Pancreas (tissue), 10 donors: ENCODE data around the gene CD163. TPM values are rescaled to one million over a fixed set of nuclear protein-coding genes. Genes with fewer than 3 reads are reported as not detected.
"Not testable (repeated sequence)": the region's sequence is repeated elsewhere in the genome, so short reads cannot be mapped to it uniquely, and the experiment has no call there.

Experiments
- ATAC-seq, 4 donors: fragments of 200-7000 bp; cut with Tn5 transposase; one replicate each; pipeline versions ENCODE4 v1.8.0 to v1.9.1; 2020; ENCODE audit warnings: mild to moderate bottlenecking in 4 of 4, moderate library complexity in 4 of 4
- DNase-seq, 6 donors: peaks; one replicate each; pipeline ENCODE4 v3.0.0-alpha.2; 2020
- FAIRE-seq: peaks from 2 replicates; lab custom pipeline; 2012; peaks lifted over from hg19 to GRCh38; lab: Jason Lieb, UNC
- H3K27ac ChIP-seq, 4 donors: fragments of 200-600 bp; sonication (generic); 1 replicate in 3 of 4; 2 replicates in 1 of 4; pipeline versions ENCODE4 v1.5.0 to v1.8.0; 2020
- H3K27me3 ChIP-seq, 4 donors: fragments of 200-600 bp; one replicate each; pipeline ENCODE4 v1.8.0; 2021
- H3K36me3 ChIP-seq, 3 donors: fragments of 200-600 bp; sonication (generic) in 1 of 3; one replicate each; pipeline versions ENCODE4 v1.5.0 to v1.8.0; 2020 to 2021
- H3K4me1 ChIP-seq, 3 donors: fragments of 200-600 bp; one replicate each; pipeline ENCODE4 v1.8.0; 2021
- H3K4me3 ChIP-seq, 4 donors: fragments of 200-600 bp; sonication (generic) in 2 of 4; one replicate each; pipeline versions ENCODE4 v1.5.0 to v1.8.0; 2020 to 2021
- H3K9me3 ChIP-seq, 4 donors: fragments of 200-600 bp; one replicate each; pipeline ENCODE4 v1.8.0; 2021
- WGBS, 2 donors: extraction: QIAGEN DNeasy Blood & Tissue Kit; methylation state at CpG; one replicate each; pipeline ENCODE4 v1.1.7; 2013; 5-methylcytosine and 5-hydroxymethylcytosine counted together
- intact Hi-C, 3 donors: fragments of 100-400 bp; cut with DNase I; formaldehyde crosslinking; loops; one replicate each; pipeline versions ENCODE4 v1.11.1 to v1.14.2; 2022
- polyA plus RNA-seq, 2 donors: library from polyadenylated mRNA; stranded (reverse); fragments of 200-250 nt; gene quantifications; one replicate each; pipeline ENCODE4 v1.2.3, GENCODE V29; 2013
- total RNA-seq, 6 donors: library from RNA; stranded (reverse); fragmentation: NEBNext Ultra II Directional in 4 of 6; extraction: Animal tissue kit (Norgen Biotek cat#: 25700) in 4 of 6; gene quantifications; one replicate each; pipeline versions ENCODE4 v1.2.1 to v1.2.4, GENCODE V29; 2021 to 2023
- TF ChIP-seq, protein P1 (sequence below), 4 donors: fragments of 200-600 bp; sonication (generic) in 3 of 4; IDR thresholded peaks; one replicate each; pipeline versions ENCODE4 v1.5.0 to v1.8.0; 2021; ENCODE audit warnings: antibody characterized with exemption in 4 of 4
- donor health status: healthy with polysubstance abuse.
- donor health status: DM: no; HTN: no; CAD: no; lungs with moderate emphysema.
- donor health status: DM: no; HTN: no; CAD: no.
- donor health status: control.
- donor health status: control.
- donor health status: Bipolar disorder and iron deficiency.
- donor health status: DM: yes; HTN: yes; CAD: no.
- donor health status: DM: no; HTN: no; CAD: no.
- donor health status: DM: no; HTN: no; CAD: no.
- donor health status: DM: yes; HTN: yes; CAD: no.

Gene CD163
- total RNA-seq (10 to 100 TPM in 4 of 6 donors, 1 to 10 TPM in 2; 5.3 to 77.0 (median 18.5) TPM), polyA plus RNA-seq (1 to 10 TPM; 4.7 to 8.5 TPM)

DNA sequence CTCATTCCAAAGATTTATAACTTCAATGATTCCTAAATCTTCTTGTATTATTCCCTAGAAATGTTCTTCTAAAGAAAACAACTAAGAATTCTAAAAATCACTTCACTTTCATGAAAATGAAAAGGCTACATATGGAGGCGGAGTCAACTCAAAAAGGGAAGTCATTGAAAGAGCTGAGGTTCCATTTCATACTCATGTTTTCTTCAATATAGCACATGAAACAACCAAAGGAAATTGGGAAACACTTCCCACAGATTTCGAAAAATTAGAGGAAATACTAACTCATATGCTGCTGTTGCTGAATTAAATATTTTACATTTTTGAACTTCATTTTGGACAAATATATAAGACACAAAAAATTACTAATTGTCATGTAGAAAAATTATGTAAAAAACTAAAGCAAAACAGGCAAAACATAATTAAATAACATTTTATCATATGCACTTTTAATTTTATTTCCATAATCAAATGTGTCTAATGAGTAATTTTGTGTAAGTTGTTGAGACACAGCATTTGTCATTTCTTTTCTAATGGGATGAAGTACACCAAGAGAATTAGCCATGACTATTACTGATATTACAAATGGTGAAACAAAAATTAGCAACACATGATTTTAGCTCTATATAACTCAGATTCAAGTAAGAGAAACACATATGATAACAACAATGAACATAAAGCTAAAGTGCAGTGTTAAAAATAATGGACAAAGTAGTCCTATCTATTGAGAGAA is at the start of gene CD163:
CD163 (minus strand) TSS at position 92 of the 730 bp plus-strand sequence; CDS start at position 5, 87 bp downstream.
- TF ChIP-seq, protein P1, sequence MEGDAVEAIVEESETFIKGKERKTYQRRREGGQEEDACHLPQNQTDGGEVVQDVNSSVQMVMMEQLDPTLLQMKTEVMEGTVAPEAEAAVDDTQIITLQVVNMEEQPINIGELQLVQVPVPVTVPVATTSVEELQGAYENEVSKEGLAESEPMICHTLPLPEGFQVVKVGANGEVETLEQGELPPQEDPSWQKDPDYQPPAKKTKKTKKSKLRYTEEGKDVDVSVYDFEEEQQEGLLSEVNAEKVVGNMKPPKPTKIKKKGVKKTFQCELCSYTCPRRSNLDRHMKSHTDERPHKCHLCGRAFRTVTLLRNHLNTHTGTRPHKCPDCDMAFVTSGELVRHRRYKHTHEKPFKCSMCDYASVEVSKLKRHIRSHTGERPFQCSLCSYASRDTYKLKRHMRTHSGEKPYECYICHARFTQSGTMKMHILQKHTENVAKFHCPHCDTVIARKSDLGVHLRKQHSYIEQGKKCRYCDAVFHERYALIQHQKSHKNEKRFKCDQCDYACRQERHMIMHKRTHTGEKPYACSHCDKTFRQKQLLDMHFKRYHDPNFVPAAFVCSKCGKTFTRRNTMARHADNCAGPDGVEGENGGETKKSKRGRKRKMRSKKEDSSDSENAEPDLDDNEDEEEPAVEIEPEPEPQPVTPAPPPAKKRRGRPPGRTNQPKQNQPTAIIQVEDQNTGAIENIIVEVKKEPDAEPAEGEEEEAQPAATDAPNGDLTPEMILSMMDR (IDR thresholded peaks at IDR 0.05): no peak
- DNase-seq (no peak), FAIRE-seq (no peak), ATAC-seq (peak in 2 of 4 donors; percentile 25 to 36)
- intact Hi-C loops: no loop called here
- Histone ChIP-seq H3K9me3 (no peaks in the 10 kb centered on the region), H3K4me3 (no peak within 1 kb of the TSS), H3K4me1 (no peaks in the 10 kb centered on the region), H3K27me3 (peaks cover 0 to 4% (median 0%) of the 10 kb centered on the region in 4 donors), H3K27ac (no peak within 1 kb of the TSS), H3K36me3 (no peaks in the 10 kb centered on the region)
- WGBS, 2 donors: 53 to 64% methylated on average over 2 of the region's 2 CpGs

GRCh38 chr12:7542813-7543212 is 39.2 kb upstream of the CD163 start:
- ATAC-seq: peak in 2 of 4 donors; percentile 65 to 73
- TF ChIP-seq, protein P1 (IDR thresholded peaks at IDR 0.05): no peak
- Histone ChIP-seq H3K36me3 (no peaks in the 10 kb centered on the region), H3K27me3 (no peaks in the 10 kb centered on the region), H3K4me3 (no peak overlapping the region), H3K27ac (no peak overlapping the region), H3K9me3 (no peaks in the 10 kb centered on the region), H3K4me1 (no peaks in the 10 kb centered on the region)
- intact Hi-C loops: no loop called here
- FAIRE-seq: no peak
- DNase-seq: no peak

DNA sequence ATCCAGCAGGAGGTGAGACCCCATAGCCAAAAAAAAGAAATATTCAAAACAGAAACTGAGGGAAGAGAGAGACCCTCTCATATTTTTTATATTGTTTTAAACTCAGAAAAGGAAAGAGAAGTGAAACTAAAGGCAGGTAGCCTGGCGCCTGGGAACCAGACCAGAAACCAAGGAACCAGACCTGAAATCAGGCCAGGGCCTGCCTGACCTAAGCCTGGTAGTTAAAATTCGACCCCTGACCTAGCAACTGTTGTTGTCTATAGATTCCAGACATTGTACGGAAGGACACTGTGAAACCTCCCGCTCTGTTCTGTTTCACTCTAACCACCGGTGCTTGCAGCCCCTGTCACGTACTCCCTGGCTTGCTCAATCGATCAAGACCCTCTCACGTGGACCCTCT is 38.5 kb upstream of the CD163 start:
- no peak for ATAC-seq
- Histone ChIP-seq H3K4me1 (no peaks in the 10 kb centered on the region), H3K27me3 (no peaks in the 10 kb centered on the region), H3K9me3 (no peaks in the 10 kb centered on the region), H3K4me3 (no peak overlapping the region), H3K36me3 (no peaks in the 10 kb centered on the region), H3K27ac (no peak overlapping the region)
- TF ChIP-seq, protein P1 (IDR thresholded peaks at IDR 0.05): no peak
- 65 to 74% methylated on average over 8 of the region's 8 CpGs for WGBS, 2 donors
- DNase-seq: no peak
- FAIRE-seq: no peak
- intact Hi-C loops: no loop called here

DNA sequence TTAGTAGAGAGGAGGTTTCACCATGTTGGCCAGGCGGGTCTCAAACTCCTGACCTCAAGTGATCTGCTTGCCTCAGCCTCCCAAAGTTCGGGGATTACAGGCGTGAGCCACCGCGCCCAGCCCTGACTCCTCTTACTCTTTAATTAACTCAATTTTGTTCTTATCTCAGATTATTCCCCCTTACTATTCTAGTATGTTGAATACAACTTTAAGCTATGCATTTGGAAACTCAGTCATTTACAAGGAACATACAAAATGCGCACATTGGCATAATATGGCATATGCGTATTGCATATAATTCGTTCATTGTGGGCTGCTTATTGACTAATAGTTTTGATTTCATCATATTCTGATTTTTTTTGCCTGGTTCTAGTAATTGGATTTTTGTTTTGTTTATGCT is 10.8 kb upstream of the CD163 start:
- Histone ChIP-seq H3K36me3 (no peaks in the 10 kb centered on the region), H3K4me1 (no peaks in the 10 kb centered on the region), H3K27me3 (no peaks in the 10 kb centered on the region), H3K4me3 (no peak overlapping the region), H3K27ac (no peak overlapping the region), H3K9me3 (no peaks in the 10 kb centered on the region)
- WGBS, 2 donors: 83 to 91% methylated on average over 8 of the region's 8 CpGs
- ATAC-seq (no peak), FAIRE-seq (no peak), DNase-seq (no peak)
- TF ChIP-seq, protein P1 (IDR thresholded peaks at IDR 0.05): no peak
- intact Hi-C loops: no loop called here

DNA sequence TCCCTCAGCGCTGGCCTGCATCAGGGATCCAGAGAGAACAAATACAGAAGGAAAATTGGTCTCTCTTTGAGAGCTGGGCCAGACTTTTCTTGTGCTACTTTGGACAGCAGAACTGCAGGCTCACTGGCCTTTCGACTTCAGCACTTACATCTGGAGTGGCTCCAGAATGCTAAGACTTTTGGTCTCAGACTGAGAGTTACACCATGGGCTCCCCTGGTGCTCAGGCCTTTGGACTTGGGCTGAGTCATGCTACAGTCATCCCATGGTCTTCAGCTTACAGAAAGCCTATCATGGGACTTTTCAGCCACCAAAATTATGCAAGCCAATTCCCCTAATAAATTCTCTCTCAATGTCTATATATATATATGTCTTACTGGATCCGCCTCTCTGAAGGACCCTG is 9.0 kb upstream of the CD163 start:
- H3K27ac ChIP-seq: no peak overlapping the region
- DNase-seq (peak in 2 of 6 donors; percentile 15 to 27), ATAC-seq (peak in 3 of 4 donors; percentile 49 to 89 (median 82)), FAIRE-seq (no peak)
- H3K4me3 ChIP-seq: no peak overlapping the region
- H3K9me3 ChIP-seq: no peaks in the 10 kb centered on the region
- WGBS, 2 donors: 70 to 75% methylated on average over 3 of the region's 3 CpGs
- TF ChIP-seq, protein P1 (IDR thresholded peaks at IDR 0.05): no peak
- intact Hi-C loops: no loop called here
- no peaks in the 10 kb centered on the region for H3K4me1 ChIP-seq
- no peaks in the 10 kb centered on the region for H3K36me3 ChIP-seq
- no peaks in the 10 kb centered on the region for H3K27me3 ChIP-seq

- H3K36me3 ChIP-seq, H3K9me3 ChIP-seq, H3K4me1 ChIP-seq, H3K27me3 ChIP-seq, H3K27ac ChIP-seq, ATAC-seq, FAIRE-seq, H3K4me3 ChIP-seq, intact Hi-C loops, DNase-seq: not testable (repeated sequence)
- 75 to 80% methylated on average over 14 of the region's 14 CpGs for whole genome bisulfite sequencing, 2 donors
Measured at GRCh38 chr12:7509793-7510470, 6.4 kb upstream of the CD163 start.
